ENCODE results near the gene ZNF638.

GRCh38 chr2:71449343-71449742 lies 117.8 kb downstream of the ZNF638 start:
- no peak for TF ChIP-seq CTCF (IDR thresholded peaks at IDR 0.05; ENCODE audit: control extremely low read depth in 1 of 3, insufficient read depth in 1 of 3, low read depth in 1 of 3, low read length in 3 of 3)
- TF ChIP-seq SUZ12 (IDR thresholded peaks at IDR 0.05; ENCODE audit: low read length) = no peak
- TF ChIP-seq ATF3 (IDR thresholded peaks at IDR 0.05; ENCODE audit: insufficient read depth, low read depth, low read length) = no peak
- no peak for TF ChIP-seq SIRT6 (IDR thresholded peaks at IDR 0.05; ENCODE audit: low read length)
- no peak for TF ChIP-seq EP300 (IDR thresholded peaks at IDR 0.05; ENCODE audit: borderline replicate concordance in 1 of 2, low read depth in 2 of 2, low read length in 2 of 2)
- no peak for TF ChIP-seq MAFK (IDR thresholded peaks at IDR 0.05; ENCODE audit: low read depth, low read length)
- TF ChIP-seq TAF1 (IDR thresholded peaks at IDR 0.05; ENCODE audit: low read depth, low read length) = no peak
- TF ChIP-seq KDM1A (IDR thresholded peaks at IDR 0.05; ENCODE audit: borderline replicate concordance, low read length) = no peak

Data from H1 (cell line).